Stimulated activated CD4-positive, alpha-beta T cell treated with anti-CD3 and anti-CD28 coated beads, Interleukin-4, amount 100 ng/mL, for 24 hours (primary cell): ENCODE data around the gene CTDSPL.

ENCODE experiments used
- DNase-seq: peaks from one replicate; pipeline ENCODE4 v3.0.0-alpha.2; 2020

Gene CTDSPL

GRCh38 chr3:37892927-37893600 is 31.4 kb downstream of the CTDSPL start:
- DNase-seq, result no peak

- no peak for DNase-seq
Observed at GRCh38 chr3:37896827-37897226, 35.1 kb downstream of the CTDSPL start.

- DNase-seq, result no peak
Observed at GRCh38 chr3:37897763-37898162, 36.1 kb downstream of the CTDSPL start.

GRCh38 chr3:37898424-37898823 is 36.7 kb downstream of the CTDSPL start:
- DNase-seq, result no peak

- no peak for DNase-seq
Observed at GRCh38 chr3:37899101-37899707, 37.5 kb downstream of the CTDSPL start.

- no peak for DNase-seq
Observed at GRCh38 chr3:37899711-37900306, 38.1 kb downstream of the CTDSPL start.

- DNase-seq, result no peak
Observed at GRCh38 chr3:37901721-37902120, 40.0 kb downstream of the CTDSPL start.

GRCh38 chr3:37902674-37903073 is 41.0 kb downstream of the CTDSPL start:
- DNase-seq, result no peak

- DNase-seq, result no peak
Observed at GRCh38 chr3:37903320-37903719, 41.6 kb downstream of the CTDSPL start.

GRCh38 chr3:37903734-37904133 is 42.1 kb downstream of the CTDSPL start:
- no peak for DNase-seq

- DNase-seq, result no peak
Observed at GRCh38 chr3:37904601-37905000, 42.9 kb downstream of the CTDSPL start.

- no peak for DNase-seq
Observed at GRCh38 chr3:37905346-37905745, 43.7 kb downstream of the CTDSPL start.

- no peak for DNase-seq
Observed at GRCh38 chr3:37905987-37906674, 44.5 kb downstream of the CTDSPL start.

GRCh38 chr3:37906734-37907282 is 45.1 kb downstream of the CTDSPL start:
- DNase-seq, result no peak

- DNase-seq, result no peak
Observed at GRCh38 chr3:37907371-37907770, 45.7 kb downstream of the CTDSPL start.

- no peak for DNase-seq
Observed at GRCh38 chr3:37907906-37908305, 46.2 kb downstream of the CTDSPL start.

- DNase-seq, result no peak
Observed at GRCh38 chr3:37909067-37909911, 47.6 kb downstream of the CTDSPL start.

- no peak for DNase-seq
Observed at GRCh38 chr3:37910671-37911400, 49.2 kb downstream of the CTDSPL start.

- DNase-seq, result no peak
Observed at GRCh38 chr3:37912052-37912733, 50.5 kb downstream of the CTDSPL start.

- no peak for DNase-seq
Observed at GRCh38 chr3:37913522-37913921, 51.8 kb downstream of the CTDSPL start.

GRCh38 chr3:37916685-37917084 is 55.0 kb downstream of the CTDSPL start:
- no peak for DNase-seq
